HepG2 (cell line): ENCODE data around the gene KRT14. TPM values are rescaled to one million over a fixed set of nuclear protein-coding genes. Genes with fewer than 3 reads are reported as not detected.

Experiments used
- HNF1A ChIP-seq, 2 experiments: sonication (generic) in 1 of 2; formaldehyde crosslinking in 1 of 2; IDR thresholded peaks; 2 replicates each; pipeline versions ENCODE4 v1.4.0 to v1.6.1; 2016 to 2020; ENCODE audit warnings: borderline replicate concordance in 1 of 2, low read depth in 1 of 2, mild to moderate bottlenecking in 1 of 2, missing genetic modification reagents in 1 of 2
- KLF15 ChIP-seq: sonication (generic); formaldehyde crosslinking; IDR thresholded peaks from 2 replicates; pipeline ENCODE4 v1.8.1; 2023; ENCODE audit warnings: borderline replicate concordance, mild to moderate bottlenecking, inconsistent platforms, missing genetic modification reagents, mixed read lengths
- MAFK ChIP-seq, 2 experiments: IDR thresholded peaks in 1 of 2; conservative IDR thresholded peaks in 1 of 2; 2 replicates each; pipeline ENCODE4 v1.6.1; 2011; ENCODE audit warnings: improper control_type of control experiment in 2 of 2, low read length in 2 of 2
- NFRKB ChIP-seq: fragments of 450-650 bp; IDR thresholded peaks from 2 replicates; pipeline ENCODE4 v1.6.1; 2017
- NR2F2 ChIP-seq: IDR thresholded peaks from 2 replicates; pipeline ENCODE4 v1.6.1; 2012; ENCODE audit warnings: low read depth, inconsistent platforms, borderline replicate concordance
- POGK ChIP-seq: sonication (generic); formaldehyde crosslinking; conservative IDR thresholded peaks from 2 replicates; pipeline ENCODE4 v1.8.0; 2022; ENCODE audit warnings: mild to moderate bottlenecking, moderate library complexity, missing genetic modification reagents
- PRDM10 ChIP-seq: sonication (generic); formaldehyde crosslinking; IDR thresholded peaks from 2 replicates; pipeline ENCODE4 v1.4.0; 2020; ENCODE audit warnings: low read depth, missing genetic modification reagents
- PRDM4 ChIP-seq: sonication (generic); formaldehyde crosslinking; IDR thresholded peaks from 2 replicates; pipeline ENCODE4 v1.9.0; 2021; ENCODE audit warnings: missing genetic modification reagents, borderline replicate concordance
- ZFP91 ChIP-seq: sonication (generic); formaldehyde crosslinking; IDR thresholded peaks from 2 replicates; pipeline ENCODE4 v1.9.0; 2022; ENCODE audit warnings: missing genetic modification reagents, mild to moderate bottlenecking, borderline replicate concordance
- ZNF296 ChIP-seq: sonication (generic); formaldehyde crosslinking; conservative IDR thresholded peaks from 2 replicates; pipeline ENCODE4 v1.5.0; 2020; ENCODE audit warnings: mild to moderate bottlenecking, missing genetic modification reagents
- ZNF615 ChIP-seq: sonication (generic); formaldehyde crosslinking; IDR thresholded peaks from 2 replicates; pipeline ENCODE4 v1.5.0; 2020; ENCODE audit warnings: mild to moderate bottlenecking, missing genetic modification reagents, borderline replicate concordance
- ZNF746 ChIP-seq: sonication (generic); formaldehyde crosslinking; IDR thresholded peaks from 2 replicates; pipeline ENCODE4 v1.8.0; 2022; ENCODE audit warnings: mild to moderate bottlenecking, missing genetic modification reagents
- polyA plus RNA-seq, 8 experiments: library from polyadenylated mRNA; depleted of rRNA in 3 of 8; stranded (reverse) in 7 of 8; unstranded in 1 of 8; fragments of >200 nt; fragmentation: Illumina TruSeq in 4 of 8; extraction: Trizol in 4 of 8; gene quantifications; 2 replicates each; pipeline versions ENCODE4 v1.2.1 to v1.2.3, GENCODE V29; 2011 to 2016; ENCODE audit warnings: low read depth in 4 of 8, missing spikeins in 1 of 8, mixed read lengths in 1 of 8; ENCODE audit not compliant: insufficient read depth in 1 of 8
- total RNA-seq, 5 experiments: library from RNA; depleted of rRNA; stranded (reverse); fragments of >200 nt; fragmentation: Illumina TruSeq; extraction: Trizol; gene quantifications; 2 replicates each; pipeline ENCODE4 v1.2.3, GENCODE V29; 2016; ENCODE audit warnings: low read depth in 1 of 5

KRT14 gene
- total and polyA plus RNA-seq, 2 of the 13 experiments (the other 11 are each of a cell fraction or from before 2014, with no cell fraction given) = 0.09 TPM; not detected in 1

- TF ChIP-seq HNF1A (IDR thresholded peaks at IDR 0.05; ENCODE audit: low read depth) (no peak), HNF1A (CRISPR knock-in tag; IDR thresholded peaks at IDR 0.05; ENCODE audit: borderline replicate concordance) (peak; percentile 56; the same call in 1 of the 2 replicates), ZNF615 (CRISPR knock-in tag) (no peak), ZFP91 (CRISPR knock-in tag) (peak; percentile 93), ZNF746 (CRISPR knock-in tag) (no peak), NR2F2 (peak; percentile 55; the same call in 1 of the 2 replicates), ZNF296 (CRISPR knock-in tag) (no peak), PRDM4 (CRISPR knock-in tag) (no peak), POGK (peak; percentile 67), NFRKB (no peak), KLF15 (CRISPR knock-in tag) (no peak), MAFK (conservative IDR thresholded peaks at IDR 0.05 in 1 of 2, IDR thresholded peaks at IDR 0.05 in 1 of 2; ENCODE audit: low read length in 2 of 2) (no peak), PRDM10 (CRISPR knock-in tag) (no peak; the same call in 1 of the 2 replicates)
Observed at GRCh38 chr17:41548844-41549595, 37.7 kb downstream of the KRT14 start (continued).
